GM12873 (cell line): ENCODE data around the gene CALN1.

Experiments used
- TF ChIP-seq, protein P1 (sequence below): IDR thresholded peaks from 2 replicates; pipeline ENCODE4 v1.5.1; 2012; ENCODE audit warnings: low read depth, mild to moderate bottlenecking, moderate library complexity, low read length, control low read depth; ENCODE audit not compliant: insufficient read depth; ENCODE audit errors: missing control alignments

CALN1 gene

GRCh38 chr7:71828361-71828760, 583.8 kb downstream of the CALN1 start:
- TF ChIP-seq, protein P1, sequence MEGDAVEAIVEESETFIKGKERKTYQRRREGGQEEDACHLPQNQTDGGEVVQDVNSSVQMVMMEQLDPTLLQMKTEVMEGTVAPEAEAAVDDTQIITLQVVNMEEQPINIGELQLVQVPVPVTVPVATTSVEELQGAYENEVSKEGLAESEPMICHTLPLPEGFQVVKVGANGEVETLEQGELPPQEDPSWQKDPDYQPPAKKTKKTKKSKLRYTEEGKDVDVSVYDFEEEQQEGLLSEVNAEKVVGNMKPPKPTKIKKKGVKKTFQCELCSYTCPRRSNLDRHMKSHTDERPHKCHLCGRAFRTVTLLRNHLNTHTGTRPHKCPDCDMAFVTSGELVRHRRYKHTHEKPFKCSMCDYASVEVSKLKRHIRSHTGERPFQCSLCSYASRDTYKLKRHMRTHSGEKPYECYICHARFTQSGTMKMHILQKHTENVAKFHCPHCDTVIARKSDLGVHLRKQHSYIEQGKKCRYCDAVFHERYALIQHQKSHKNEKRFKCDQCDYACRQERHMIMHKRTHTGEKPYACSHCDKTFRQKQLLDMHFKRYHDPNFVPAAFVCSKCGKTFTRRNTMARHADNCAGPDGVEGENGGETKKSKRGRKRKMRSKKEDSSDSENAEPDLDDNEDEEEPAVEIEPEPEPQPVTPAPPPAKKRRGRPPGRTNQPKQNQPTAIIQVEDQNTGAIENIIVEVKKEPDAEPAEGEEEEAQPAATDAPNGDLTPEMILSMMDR = no peak

GRCh38 chr7:71826141-71826540, 586.0 kb downstream of the CALN1 start:
- TF ChIP-seq, protein P1 = no peak

DNA sequence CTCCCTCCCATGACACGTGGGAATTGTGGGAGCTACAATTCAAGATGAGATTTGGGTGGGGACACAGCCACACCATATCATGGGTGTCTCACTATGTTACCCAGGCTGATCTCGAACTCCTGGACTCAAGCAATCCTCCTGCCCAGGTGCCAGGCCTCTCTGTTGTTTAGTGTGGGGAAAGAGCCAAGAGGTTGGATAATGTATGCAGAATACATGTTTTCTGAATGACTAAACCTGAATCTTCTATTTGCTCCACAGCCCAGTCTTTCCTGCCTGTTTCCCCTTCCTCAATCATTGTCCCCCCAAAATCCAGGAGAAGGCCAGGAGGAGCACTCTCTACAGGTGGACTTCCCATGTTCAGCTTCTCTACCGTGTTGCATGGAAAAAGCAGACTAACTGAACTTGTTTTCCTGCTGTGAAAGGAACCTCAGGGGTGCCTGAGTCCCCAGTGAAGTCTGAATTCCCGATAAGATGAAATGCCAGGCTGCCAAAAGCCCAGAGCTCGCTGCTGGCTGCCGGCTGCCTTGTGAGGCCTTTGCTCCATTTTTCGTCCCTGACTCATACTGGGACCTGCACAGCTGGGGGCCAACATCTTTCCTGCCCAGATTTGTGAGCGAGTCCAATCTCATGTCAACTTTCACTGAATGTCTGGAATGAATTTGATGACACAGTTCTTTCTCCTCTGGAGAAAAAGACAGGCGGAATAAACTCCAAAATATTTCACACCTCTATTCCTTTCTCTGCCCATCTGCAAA, 588.0 kb downstream of the CALN1 start:
- TF ChIP-seq, protein P1 = no peak

- TF ChIP-seq, protein P1 = no peak
These were observed 594.2 kb downstream of the CALN1 start for GRCh38 chr7:71817916-71818315.

- TF ChIP-seq, protein P1 = no peak
These were observed 604.0 kb downstream of the CALN1 start for GRCh38 chr7:71808115-71808514.

- TF ChIP-seq, protein P1 = no peak
These were observed 607.9 kb downstream of the CALN1 start for GRCh38 chr7:71804256-71804655.

DNA sequence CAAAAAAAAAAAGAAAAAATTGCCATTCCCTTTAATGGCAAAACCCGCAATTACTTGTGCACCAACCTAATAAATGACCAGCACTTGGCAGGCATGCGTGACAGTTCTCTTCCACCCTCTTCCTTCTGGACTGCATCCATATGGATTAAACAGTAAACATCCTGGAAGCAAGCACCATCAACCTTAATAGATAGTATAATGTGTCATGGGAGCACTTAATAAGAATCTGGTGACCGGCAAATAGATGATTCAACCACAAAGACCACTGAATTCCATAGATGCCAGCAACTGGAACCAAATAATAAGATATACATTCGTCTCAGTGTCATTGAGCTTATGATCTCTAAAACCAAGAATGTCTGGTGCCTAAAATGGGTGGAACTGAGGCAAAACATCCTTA, 610.2 kb downstream of the CALN1 start:
- TF ChIP-seq, protein P1 = no peak
